Neural cell (in vitro differentiated cells): ENCODE measurements around the gene ZNF493. TPM values are rescaled to one million over a fixed set of nuclear protein-coding genes. Genes with fewer than 3 reads are reported as not detected.

Experiments used
- polyA plus RNA-seq: library from polyadenylated mRNA; depleted of rRNA; stranded (reverse); fragments of >200 nt; gene quantifications from 2 replicates; pipeline ENCODE4 v1.2.3, GENCODE V29; 2014

Gene ZNF493
- polyA plus RNA-seq, 1 donor from 2014 or later, result 85.8 TPM

Other genes starting within 250 kb of the ZNF493 start
- 16.0 and 30.9 TPM in 2 replicates for gene ZNF708, start 67.7 kb upstream of the ZNF493 start, polyA plus RNA-seq
- gene ZNF738, start 38.1 kb upstream of the ZNF493 start, polyA plus RNA-seq, result 159 and 162 TPM in 2 replicates
- 54.1 and 65.4 TPM in 2 replicates for gene ZNF429, start 108.5 kb downstream of the ZNF493 start, polyA plus RNA-seq